HG03575 (cell line): Measurements from ENCODE around the gene LRP8.
"Not testable (repeated sequence)": the region's sequence is repeated elsewhere in the genome, so short reads cannot be mapped to it uniquely, and the experiment has no call there.

Experiments used
- ATAC-seq: cut with Tn5 transposase; IDR thresholded peaks from one replicate; pipeline ENCODE4 v1.9.1; 2021; ENCODE audit not compliant: unreplicated experiment, insufficient number of reproducible peaks, low FRiP score; ENCODE audit errors: extremely low read depth

Gene LRP8

DNA sequence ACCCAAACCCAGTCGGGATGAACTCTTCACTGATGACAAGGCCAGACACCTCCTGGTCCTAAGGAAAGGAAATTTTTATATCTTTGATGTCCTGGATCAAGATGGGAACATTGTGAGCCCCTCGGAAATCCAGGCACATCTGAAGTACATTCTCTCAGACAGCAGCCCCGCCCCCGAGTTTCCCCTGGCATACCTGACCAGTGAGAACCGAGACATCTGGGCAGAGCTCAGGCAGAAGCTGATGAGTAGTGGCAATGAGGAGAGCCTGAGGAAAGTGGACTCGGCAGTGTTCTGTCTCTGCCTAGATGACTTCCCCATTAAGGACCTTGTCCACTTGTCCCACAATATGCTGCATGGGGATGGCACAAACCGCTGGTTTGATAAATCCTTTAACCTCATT lies 117.5 kb downstream of the LRP8 start:
- no peak for ATAC-seq

DNA sequence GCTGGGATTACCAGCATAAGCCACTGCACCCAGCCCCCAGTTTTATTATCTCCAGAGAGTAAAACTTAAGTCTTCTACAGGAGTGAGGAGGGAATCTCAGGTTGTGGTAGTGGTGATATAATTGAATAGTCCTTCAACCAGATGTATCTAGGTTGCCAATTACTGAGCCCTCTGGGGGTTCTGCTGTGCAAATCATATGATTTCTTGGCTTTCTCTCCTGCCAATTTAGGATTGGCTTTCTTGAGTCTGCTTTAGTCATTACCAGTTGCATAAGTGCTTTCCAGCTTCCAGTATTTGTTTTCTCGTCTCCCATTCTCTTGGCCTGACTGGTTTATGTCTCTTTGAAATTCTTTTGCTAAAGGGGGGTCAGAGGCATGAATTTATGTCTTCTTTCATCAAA lies 120.1 kb downstream of the LRP8 start:
- ATAC-seq, result no peak

DNA sequence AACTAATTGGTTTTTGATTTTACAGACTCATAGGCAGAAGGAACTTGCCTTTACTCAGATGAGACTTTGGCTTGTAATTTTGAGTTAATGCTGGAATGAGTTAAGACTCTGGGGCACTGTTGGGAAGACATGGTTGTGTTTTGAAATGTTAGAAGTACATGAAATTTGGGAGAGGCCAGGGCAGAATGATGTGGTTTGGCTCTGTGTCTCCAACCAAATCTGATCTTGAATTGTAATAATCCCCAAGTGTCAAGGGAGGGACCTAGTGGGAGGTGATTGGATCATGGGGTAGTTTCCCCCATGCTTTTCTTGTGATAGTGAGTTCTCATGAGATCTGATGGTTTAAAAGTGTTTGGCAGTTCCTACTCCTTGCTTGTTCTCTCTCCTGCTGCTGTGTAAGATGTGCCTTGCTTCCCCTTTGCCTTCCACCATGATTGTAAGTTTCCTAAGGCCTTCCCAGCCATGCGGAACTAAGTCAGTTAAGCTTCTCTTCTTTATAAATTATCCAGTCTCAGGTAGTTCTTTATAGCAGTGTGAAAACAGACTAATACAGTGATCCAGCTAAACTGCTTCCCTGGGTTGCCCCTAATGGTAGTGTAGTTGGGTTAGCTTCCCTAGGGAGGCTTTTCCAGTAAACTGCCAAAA lies 121.0 kb downstream of the LRP8 start:
- ATAC-seq, result no peak

DNA sequence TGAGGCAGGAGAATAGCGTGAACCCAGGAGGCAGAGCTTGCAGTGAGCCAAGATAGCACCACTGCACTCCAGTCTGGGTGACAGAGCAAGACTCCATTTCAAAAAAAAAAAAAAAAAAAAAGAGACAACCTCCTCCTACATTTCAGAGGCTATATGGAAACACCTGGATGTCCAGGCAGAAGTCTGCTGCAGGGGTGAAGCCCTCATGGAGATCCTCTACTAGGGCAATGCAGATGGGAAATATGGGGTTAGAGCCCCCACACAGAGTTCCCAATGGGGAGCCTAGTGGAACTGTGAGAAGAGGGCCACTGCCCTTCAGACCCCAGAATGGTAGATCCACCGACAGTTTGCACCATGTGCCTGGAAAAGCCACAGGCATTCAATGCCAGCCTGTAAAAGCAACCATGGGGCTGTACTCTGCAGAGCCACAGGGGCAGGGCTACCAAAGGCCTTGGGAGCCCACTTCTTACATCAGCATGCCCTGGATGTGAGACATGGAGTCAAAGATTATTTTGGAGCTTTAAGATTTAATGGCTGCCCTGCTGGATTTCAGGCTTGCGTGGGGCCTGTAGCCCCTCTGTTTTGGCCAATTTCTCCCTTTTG lies 121.7 kb downstream of the LRP8 start:
- not testable (repeated sequence) for ATAC-seq

DNA sequence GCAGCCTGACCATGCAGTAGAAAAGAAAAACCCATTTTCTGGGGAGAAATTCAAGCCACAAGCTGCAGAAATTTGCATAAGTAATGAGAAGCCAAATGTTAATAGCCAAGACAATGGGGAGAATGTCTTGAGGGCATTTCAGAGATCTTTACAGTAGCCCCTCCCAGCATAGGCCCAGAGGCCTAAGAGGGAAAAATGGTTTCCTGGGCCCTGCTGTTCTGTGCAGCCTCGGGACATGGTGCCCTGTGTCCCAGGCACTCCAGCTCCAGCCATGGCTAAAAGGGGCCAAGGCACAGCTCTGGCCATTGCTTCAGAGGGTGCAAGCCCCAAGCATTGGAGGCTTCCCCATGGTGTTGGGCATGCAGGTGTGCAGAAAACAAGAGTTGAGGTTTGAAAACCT lies 122.4 kb downstream of the LRP8 start:
- ATAC-seq, result not testable (repeated sequence)

DNA sequence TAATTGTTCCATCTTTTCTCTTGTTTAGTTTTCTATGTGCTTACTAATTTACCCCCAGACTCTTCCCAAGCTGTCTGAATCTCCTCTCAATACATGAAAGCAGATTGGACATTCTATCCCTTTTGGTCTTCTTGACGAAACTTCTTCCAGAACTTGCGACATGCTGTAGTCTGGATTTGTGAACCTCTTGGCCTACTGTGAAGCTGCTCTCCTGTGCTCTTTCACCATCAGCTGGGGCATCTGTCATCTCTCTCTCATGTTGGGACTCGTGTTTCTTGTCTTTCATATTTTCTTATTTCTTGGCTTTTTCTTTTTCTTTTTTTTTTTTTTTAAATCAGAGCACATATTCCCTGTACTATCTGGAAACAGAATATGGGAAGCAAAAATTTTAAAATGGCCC lies 124.4 kb downstream of the LRP8 start:
- no peak for ATAC-seq

DNA sequence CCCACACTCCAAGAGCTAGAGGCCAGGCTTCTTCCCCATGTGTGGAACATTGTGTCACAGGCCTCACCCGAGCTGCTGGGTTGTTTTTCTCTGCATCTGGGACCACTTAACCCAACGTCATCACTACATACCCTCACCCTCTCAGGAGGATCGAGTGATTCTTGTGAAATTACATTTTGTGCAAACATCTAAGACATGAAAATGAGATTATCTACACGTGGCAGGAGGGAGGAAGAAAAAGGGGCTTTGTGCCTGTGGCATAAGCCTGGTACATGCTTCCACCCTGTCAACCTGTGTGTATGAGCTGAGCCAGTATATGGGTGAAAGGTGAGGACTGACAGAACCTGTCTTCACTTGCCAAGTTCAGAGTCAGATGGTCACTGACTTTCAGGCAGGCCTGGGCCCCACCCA lies 129.6 kb downstream of the LRP8 start:
- ATAC-seq, result no peak

DNA sequence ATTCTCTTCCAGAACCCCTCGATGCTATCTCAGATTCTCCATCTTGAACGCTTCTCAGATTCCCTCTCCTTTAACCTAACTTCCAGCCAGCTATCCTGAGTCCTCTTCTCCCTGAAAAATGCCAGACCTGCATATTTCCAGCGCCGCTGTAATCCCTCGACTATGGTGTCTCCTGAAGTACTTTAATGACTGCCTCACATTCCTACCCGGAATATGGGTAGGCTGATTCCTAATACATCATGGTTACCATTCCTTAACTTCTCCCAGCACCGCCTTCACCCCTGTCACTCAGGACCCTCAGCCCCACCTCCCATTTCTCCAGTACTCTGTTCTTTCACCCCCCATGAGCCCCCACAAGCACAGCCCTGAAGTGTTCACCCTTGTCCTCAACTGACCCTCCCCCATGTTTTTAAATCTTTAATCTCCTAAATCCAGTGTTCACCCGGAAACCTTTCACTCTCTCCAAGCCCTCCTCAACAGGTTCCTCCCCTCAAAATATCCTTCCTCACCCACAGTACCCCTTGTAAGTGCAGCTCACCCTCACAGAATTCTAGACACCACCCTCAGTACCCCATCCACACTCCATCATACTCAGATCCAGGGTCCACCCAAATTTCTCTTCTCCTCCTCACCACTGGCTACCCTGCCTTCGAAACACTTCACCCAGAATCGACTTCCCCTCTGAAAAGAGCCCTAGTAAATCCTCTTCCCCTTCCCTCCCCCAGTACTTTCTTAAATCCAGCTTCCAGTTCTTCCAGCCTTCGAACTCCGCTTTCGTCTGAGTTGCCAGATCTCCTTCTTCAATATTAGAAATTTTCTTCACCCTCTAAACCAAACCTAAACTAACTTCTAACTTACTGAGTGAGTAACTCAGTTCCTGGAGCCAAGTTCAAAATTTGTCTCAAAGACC lies 130.3 kb downstream of the LRP8 start:
- no peak for ATAC-seq

DNA sequence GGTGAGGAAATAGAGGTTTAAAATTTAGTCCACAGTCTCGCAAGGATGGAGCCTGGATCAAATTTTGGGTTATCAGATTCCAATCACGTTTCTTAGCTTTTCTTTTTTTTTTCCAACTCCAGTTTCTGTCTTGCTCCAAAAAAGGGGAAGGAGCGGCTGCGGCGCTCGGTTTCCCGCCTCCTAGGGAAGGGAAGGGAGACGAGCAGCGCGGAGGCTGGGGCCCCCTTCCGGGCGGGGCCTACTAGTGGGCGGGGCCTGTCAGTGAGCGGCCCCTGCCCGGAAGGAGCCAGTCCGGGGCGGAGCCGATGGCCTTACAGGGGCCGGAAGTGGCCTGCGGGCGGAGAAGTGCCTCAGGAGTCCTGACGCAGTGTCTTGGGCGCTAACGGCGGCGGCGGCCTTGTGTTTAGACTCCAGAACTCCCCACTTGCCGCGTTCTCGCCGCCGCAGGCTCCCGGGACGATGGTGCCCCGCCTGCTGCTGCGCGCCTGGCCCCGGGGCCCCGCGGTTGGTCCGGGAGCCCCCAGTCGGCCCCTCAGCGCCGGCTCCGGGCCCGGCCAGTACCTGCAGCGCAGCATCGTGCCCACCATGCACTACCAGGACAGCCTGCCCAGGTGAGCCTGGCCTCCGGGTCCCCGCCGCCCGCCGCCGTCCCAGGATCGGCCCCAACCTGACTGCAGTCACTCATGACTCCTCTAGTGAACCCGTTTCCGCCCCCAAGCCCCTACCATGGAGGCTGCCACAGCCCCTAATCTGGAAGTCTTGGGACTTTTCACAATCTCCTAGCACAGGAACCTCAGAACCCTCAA lies 131.2 kb downstream of the LRP8 start, which contains the start of gene CPT2:
TSS of gene CPT2 (plus strand) at position 340 of the 806 bp plus-strand sequence. CDS start at position 460, 120 bp downstream.
- ATAC-seq, result no peak

DNA sequence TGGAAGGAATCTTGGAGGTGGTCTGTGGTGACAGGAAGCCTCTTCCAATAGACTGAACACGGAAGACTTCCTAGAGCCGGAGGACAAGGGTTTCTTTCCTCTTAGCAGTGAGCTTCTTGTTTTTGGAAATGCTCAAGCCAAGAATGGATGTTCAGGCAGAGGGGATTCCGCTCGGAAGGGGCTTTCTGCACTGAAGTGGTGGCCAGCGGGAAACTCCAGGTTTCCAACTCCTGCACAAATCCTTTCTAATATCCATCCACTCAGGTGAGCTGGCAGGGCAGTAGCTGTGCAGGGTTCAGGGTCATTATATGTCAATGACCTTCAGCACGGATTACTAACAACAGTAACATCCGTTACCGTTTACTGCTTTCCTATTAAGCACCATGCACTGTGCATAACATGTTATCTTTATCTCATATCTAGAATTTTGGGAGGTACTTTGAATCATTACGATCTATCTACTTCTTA lies 131.8 kb downstream of the LRP8 start:
- ATAC-seq, result no peak

DNA sequence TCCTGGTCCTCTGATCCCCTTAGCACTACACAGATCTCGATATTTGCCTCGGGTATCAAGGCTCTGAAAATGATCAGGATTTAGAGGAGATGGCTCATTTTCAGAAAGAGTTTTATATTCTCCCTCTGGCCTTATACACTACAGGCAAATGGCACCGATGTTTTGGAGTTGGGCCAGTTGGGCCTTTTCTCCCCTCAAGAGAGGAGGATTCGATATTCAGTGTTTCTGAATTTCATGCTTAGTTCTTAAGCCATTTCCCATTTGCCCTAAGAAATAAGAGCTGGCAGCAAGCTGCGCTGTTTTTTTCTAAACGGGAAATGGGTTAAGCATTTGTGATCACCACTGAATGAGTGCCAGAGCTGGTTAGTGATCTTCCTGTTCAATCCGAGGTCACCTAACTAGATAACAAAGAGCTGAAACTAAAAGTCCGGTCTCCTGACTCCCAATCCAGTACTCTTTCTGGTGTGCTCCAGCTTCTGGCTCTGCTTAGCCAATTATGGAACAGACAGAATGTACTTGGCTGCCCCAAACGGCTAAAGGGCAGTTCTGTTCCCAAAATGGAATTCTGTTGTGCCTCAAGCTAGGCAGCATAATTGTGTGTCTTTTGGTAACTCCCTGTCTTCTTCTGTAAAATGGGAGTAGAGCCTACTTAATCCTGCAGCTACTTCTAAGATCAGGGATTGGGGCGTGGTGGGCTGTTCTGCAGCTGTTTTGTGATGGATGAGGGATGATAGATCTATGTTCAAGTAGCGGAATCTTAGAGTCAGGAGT lies 132.4 kb downstream of the LRP8 start:
- ATAC-seq, result no peak
